ENCODE results near the gene CD163.

- TF ChIP-seq EP300 (IDR thresholded peaks at IDR 0.05) (no peak), POLR2A (IDR thresholded peaks at IDR 0.05) (no peak), POLR2AphosphoS5 (IDR thresholded peaks at IDR 0.05) (no peak)
- TF ChIP-seq, protein P1, sequence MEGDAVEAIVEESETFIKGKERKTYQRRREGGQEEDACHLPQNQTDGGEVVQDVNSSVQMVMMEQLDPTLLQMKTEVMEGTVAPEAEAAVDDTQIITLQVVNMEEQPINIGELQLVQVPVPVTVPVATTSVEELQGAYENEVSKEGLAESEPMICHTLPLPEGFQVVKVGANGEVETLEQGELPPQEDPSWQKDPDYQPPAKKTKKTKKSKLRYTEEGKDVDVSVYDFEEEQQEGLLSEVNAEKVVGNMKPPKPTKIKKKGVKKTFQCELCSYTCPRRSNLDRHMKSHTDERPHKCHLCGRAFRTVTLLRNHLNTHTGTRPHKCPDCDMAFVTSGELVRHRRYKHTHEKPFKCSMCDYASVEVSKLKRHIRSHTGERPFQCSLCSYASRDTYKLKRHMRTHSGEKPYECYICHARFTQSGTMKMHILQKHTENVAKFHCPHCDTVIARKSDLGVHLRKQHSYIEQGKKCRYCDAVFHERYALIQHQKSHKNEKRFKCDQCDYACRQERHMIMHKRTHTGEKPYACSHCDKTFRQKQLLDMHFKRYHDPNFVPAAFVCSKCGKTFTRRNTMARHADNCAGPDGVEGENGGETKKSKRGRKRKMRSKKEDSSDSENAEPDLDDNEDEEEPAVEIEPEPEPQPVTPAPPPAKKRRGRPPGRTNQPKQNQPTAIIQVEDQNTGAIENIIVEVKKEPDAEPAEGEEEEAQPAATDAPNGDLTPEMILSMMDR (IDR thresholded peaks at IDR 0.05): peak in 4 of 7 experiments; percentile 34 to 74 (median 44)
Measured at GRCh38 chr12:7460375-7461259, 43.0 kb downstream of the CD163 start.

Data from stomach (tissue), 4 donors.